HG03139 (cell line): ENCODE data around the gene LGALS14.
"Not testable (repeated sequence)": the region's sequence is repeated elsewhere in the genome, so short reads cannot be mapped to it uniquely, and the experiment has no call there.

Source experiments
- ATAC-seq: cut with Tn5 transposase; IDR thresholded peaks from one replicate; pipeline ENCODE4 v1.9.1; 2021; ENCODE audit not compliant: unreplicated experiment

LGALS14 gene

DNA sequence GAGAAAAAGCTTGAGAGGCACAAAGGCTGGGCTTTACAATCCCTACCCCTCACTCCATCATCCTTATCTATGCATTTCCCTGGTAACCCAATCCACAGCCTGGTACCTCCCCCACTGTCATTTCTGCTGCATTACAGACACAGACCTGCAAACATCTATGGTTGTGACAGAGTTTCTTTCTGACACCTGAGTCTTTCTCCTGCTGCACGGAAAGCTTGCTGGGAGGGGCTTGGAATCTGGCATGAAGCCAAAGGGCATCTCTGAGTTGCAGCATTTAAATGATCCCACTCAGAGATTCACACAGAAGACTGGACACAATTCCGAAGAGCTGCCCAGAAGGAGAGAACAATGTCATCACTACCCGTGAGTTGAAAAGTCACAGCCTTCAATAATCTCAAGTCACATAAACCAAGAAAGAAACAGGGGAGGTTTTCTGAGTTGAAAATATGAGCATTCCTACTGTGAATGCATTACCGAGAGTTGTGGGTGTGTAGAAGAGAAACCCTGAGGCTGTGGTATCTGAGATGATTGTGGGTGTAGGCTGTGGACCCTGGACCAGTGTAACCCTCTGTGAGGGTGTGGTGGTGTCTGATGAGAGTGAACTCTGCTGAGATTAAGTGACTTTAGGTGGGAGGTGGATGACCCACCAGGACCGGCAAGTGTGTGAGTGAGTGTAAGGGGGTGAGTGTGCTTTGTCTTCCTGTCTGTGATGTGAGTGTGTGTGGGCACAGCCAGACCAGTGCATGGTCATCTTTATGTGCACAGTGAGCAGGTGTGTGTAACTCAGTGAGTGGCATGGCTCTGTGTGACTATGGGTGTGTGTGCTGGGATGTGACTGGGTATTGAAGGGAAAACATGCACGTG, at the start of gene LGALS14:
Gene LGALS14 (plus strand): TSS at position 301 of the 864 bp plus-strand sequence. CDS start 48 bp downstream, at position 349.
- ATAC-seq, result no peak

DNA sequence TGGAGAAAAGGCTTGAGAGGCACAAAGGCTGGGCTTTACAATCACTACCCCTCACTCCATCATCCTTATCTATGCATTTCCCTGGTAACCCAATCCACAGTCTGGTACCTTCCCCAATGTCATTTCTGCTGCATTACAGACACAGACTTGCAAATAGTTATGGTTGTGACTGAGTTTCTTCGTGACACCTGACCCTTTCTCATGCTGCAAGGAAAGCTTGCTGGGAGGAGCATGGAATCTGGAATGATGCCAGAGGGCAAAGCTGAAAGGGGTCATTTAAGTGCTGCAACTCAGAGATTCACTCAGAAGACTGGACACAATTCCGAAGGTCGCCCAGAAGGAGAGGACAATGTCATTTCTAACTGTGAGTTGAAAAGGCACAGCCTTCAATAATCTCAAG, 48.7 kb upstream of the LGALS14 start, which contains the start of gene LGALS16:
Gene LGALS16 (plus strand): TSS at position 301 of the 400 bp plus-strand sequence. CDS start 49 bp downstream, at position 350.
- no peak for ATAC-seq

DNA sequence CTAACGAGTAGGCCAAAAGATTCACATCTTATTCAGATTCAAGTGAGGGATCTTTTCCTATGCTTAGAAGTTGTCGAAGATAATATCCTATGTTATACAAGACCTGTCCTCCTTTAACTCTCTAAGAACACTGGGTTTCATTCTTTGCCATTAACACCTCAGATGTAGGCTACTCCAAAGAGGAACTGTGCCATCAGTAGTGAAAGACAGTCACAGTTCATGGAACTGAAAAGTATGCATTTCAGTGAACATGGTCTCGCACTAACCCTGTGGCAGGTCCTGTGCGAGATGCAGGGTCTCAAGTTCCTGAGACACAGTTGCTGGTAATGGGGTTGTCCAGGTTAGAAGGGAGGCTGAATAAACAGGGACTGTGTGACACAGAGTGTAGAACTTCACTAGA, 44.5 kb upstream of the LGALS14 start:
- ATAC-seq, result no peak

GRCh38 chr19:39660661-39661060, 43.6 kb upstream of the LGALS14 start:
- ATAC-seq, result no peak

GRCh38 chr19:39661565-39661964, 42.7 kb upstream of the LGALS14 start:
- no peak for ATAC-seq

- ATAC-seq, result not testable (repeated sequence)
These were observed 34.4 kb upstream of the LGALS14 start for GRCh38 chr19:39669860-39670259.

GRCh38 chr19:39670998-39671397, 33.3 kb upstream of the LGALS14 start:
- no peak for ATAC-seq

- ATAC-seq, result no peak
These were observed 32.4 kb upstream of the LGALS14 start for GRCh38 chr19:39671739-39672363.

- ATAC-seq, result no peak
These were observed 31.8 kb upstream of the LGALS14 start for GRCh38 chr19:39672473-39672872.

DNA sequence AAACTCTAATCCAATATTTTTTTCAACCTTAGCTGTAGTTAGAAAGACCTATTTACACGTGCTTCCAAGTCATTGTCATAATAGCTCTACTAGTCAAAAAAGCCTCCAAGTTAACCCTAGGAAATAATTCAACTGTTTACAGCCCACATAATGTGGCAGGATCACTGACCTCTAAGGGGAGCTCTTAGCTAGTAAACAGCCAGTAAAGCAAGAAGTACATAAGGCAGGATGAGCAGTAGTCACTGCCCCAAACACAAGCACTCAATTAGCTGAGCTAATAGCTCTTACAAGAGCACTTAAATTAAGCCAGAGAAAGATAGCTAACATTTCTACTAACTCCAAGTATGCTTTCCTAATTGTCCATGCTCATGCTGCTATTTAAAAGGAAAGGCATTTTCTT, 30.4 kb upstream of the LGALS14 start:
- not testable (repeated sequence) for ATAC-seq

- no peak for ATAC-seq
These were observed 28.3 kb upstream of the LGALS14 start for GRCh38 chr19:39676004-39676403.

GRCh38 chr19:39677961-39678889, 26.1 kb upstream of the LGALS14 start:
- ATAC-seq, result no peak

GRCh38 chr19:39679056-39679790, 25.1 kb upstream of the LGALS14 start:
- no peak for ATAC-seq

DNA sequence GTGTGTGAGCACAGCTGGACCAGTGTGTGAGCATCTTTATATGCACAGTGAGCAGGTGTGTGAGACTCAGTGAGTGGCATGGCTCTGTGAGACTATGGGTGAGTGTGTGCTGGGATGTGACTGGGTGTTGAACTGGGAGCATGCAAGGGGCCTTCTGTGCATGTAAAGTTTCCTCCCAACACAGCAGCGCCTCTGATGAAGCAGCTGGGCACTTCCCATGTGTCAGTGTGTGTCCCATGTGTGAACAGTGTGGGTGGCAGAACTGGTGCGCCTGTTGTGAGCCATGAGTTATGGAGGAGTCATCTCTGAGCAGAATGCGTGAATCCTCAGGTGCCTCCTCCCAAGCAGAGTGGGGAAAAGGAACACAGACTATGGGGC, 24.5 kb upstream of the LGALS14 start:
- ATAC-seq, result no peak

GRCh38 chr19:39680593-39680992, 23.7 kb upstream of the LGALS14 start:
- ATAC-seq, result no peak

GRCh38 chr19:39681416-39681815, 22.9 kb upstream of the LGALS14 start:
- no peak for ATAC-seq

DNA sequence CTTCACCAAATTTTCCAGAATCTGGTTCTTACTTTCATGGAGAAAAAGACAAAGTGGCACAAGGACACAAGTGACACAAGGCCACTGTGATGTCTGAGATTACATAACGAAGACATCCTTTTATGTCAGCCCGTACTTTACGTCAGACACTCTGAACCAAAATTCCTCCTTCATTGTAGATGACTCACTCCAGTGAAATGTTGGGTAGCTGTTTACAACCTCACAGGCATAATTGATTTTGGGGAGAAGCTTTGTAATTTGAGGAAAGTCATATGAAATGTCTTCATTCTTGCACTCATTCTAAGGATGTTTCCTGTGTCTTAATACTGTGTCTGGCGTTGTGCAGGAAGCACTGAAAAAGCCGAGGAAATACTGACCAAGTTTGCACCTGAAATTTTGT, 20.0 kb upstream of the LGALS14 start:
- ATAC-seq, result no peak

DNA sequence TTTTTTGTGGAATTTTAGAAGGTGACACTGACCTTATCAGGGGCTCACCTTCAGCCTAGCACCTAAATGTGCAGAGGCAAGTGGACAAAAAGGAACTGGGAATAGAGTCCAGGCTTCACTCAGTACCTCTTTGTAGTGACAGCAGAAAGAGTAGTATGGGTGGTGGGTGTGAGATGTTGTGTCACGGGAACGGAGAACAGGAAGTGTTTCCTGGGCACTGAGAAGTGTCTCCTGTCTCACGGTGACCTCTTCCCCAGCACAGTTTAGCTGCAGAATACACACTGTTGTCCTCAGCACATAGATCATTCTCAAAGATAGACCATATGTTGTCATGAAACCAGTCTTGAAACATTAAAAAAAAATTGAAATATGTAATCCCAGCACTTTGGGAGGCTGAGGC, 17.5 kb upstream of the LGALS14 start:
- ATAC-seq, result no peak

DNA sequence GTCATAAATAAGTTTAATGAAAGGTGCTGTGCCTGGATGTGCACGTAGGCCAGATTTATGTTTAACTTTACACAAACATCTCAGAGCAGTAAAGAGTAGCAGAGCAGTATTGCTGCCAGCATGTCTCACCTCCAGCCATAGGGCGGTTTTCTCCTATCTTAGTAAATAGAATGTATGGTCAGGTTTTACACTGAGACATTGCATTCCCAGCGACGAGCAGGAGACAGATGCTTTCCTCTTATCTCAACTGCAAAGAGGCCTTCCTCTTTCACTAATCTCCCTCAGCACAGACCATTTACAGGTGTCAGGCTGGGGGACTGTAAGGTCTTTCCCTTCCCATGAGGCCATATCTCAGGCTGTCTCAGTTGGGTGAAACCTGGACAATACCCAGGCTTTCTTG, 15.6 kb upstream of the LGALS14 start:
- ATAC-seq, result not testable (repeated sequence)

GRCh38 chr19:39692166-39692565, 12.1 kb upstream of the LGALS14 start:
- ATAC-seq, result no peak

DNA sequence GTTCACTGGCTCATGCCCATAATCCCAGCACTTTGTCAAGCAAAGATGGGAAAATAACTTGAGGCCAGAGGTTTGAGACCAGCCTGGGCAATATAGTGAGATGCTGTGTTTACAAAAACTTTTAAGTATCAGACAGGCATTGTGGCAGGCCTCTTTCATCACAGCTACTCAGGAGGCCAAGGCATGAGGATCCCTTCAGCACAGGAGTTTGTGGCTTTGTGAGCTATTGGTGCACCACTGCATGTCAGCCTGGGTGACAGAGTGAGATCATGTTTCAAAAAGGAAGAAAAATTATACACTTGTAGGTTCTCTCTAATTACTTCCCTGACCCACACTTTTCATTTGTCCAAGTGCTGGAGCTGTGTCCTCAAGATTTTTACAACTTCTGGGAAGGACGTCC, 11.5 kb upstream of the LGALS14 start:
- ATAC-seq, result no peak
